Mucosa of descending colon (tissue), 3 donors: ENCODE data around the gene GPR137. TPM values are rescaled to one million over a fixed set of nuclear protein-coding genes. Genes with fewer than 3 reads are reported as not detected.

Experiments
- ATAC-seq: fragments of 200-7000 bp; cut with Tn5 transposase; one replicate; pipeline ENCODE4 v1.9.1; 2020; ENCODE audit warnings: mild to moderate bottlenecking, moderate library complexity
- DNase-seq, 3 donors: peaks; one replicate each; pipeline ENCODE4 v3.0.0-alpha.2; 2020
- H3K36me3 ChIP-seq: fragments of 200-600 bp; one replicate; pipeline ENCODE4 v1.8.0; 2021; ENCODE audit warnings: low read depth, mild to moderate bottlenecking
- H3K4me1 ChIP-seq: fragments of 200-600 bp; one replicate; pipeline ENCODE4 v1.8.0; 2021; ENCODE audit warnings: low read depth, mild to moderate bottlenecking
- H3K4me3 ChIP-seq: fragments of 200-600 bp; one replicate; pipeline ENCODE4 v1.8.0; 2021; ENCODE audit warnings: mild to moderate bottlenecking
- H3K9me3 ChIP-seq: fragments of 200-600 bp; one replicate; pipeline ENCODE4 v1.8.0; 2021; ENCODE audit warnings: mild to moderate bottlenecking
- CTCF ChIP-seq: fragments of 200-600 bp; IDR thresholded peaks from one replicate; pipeline ENCODE4 v1.8.0; 2022; ENCODE audit warnings: antibody characterized with exemption, mild to moderate bottlenecking
- intact Hi-C, 2 donors: fragments of 100-400 bp; cut with DNase I in 1 of 2; cut with micrococcal nuclease in 1 of 2; formaldehyde crosslinking; loops; one replicate each; pipeline versions ENCODE4 v1.11.0 to v1.11.1; 2022; cut with DNase I, micrococcal nuclease
- total RNA-seq, 3 donors: library from RNA; stranded (reverse); fragmentation: NEBNext Ultra II Directional in 2 of 3; extraction: Animal tissue kit (Norgen Biotek cat#: 25700) in 2 of 3; gene quantifications; one replicate each; pipeline versions ENCODE4 v1.2.1 to v1.2.4, GENCODE V29; 2021 to 2023
- donor health status: DM: no; HTN: no; CAD: no; lungs with moderate emphysema.
- donor health status: DM: no; HTN: no; CAD: no.
- donor health status: DM: no; HTN: yes; CAD: no.

Gene GPR137
- total RNA-seq, 3 donors from 2014 or later: 31.2 to 46.7 (median 40.6) TPM

GRCh38 chr11:64239662-64240434, 45.8 kb upstream of the GPR137 start:
- H3K4me1 ChIP-seq: peaks cover 53% of the 10 kb centered on the region
- no peak for TF ChIP-seq CTCF
- no peak overlapping the region for H3K4me3 ChIP-seq
- peak; percentile 3 for ATAC-seq
- H3K36me3 ChIP-seq: no peaks in the 10 kb centered on the region
- intact Hi-C loops: loop anchor here in 1 of 2 donors (10.0 kb wide), 1 partner anchor 55 kb away; the partner anchor contains the start of gene STIP1
- peak; percentile 24 to 70 (median 46) for DNase-seq
- H3K9me3 ChIP-seq: no peaks in the 10 kb centered on the region

GRCh38 chr11:64240435-64241240, 45.0 kb upstream of the GPR137 start, which contains the start of gene FKBP2:
TSS of gene FKBP2 (plus strand) at chr11:64241095. CDS start at chr11:64242388, 1,293 bp downstream.
- Histone ChIP-seq H3K4me1 (peaks cover 50% of the 10 kb centered on the region), H3K4me3 (peak within 1 kb of the TSS; percentile 86), H3K36me3 (no peaks in the 10 kb centered on the region), H3K9me3 (no peaks in the 10 kb centered on the region)
- no peak for TF ChIP-seq CTCF
- ATAC-seq (peak; percentile 69), DNase-seq (peak; percentile 97 to 99 (median 99))
- intact Hi-C loops: loop anchor here in 1 of 2 donors (10.0 kb wide), 1 partner anchor 56 kb away; the partner anchor contains the start of gene STIP1

GRCh38 chr11:64241241-64241490, 44.5 kb upstream of the GPR137 start:
- Histone ChIP-seq H3K4me1 (peaks cover 48% of the 10 kb centered on the region), H3K9me3 (no peaks in the 10 kb centered on the region), H3K4me3 (peak overlapping the region; percentile 20), H3K36me3 (no peaks in the 10 kb centered on the region)
- DNase-seq (peak in 2 of 3 donors; percentile 100), ATAC-seq (peak; percentile 77)
- intact Hi-C loops: loop anchor here in 1 of 2 donors (10.0 kb wide), 1 partner anchor 56 kb away; the partner anchor contains the start of gene STIP1
- no peak for TF ChIP-seq CTCF

GRCh38 chr11:64241491-64242374, 43.9 kb upstream of the GPR137 start:
- DNase-seq (peak in 1 of 3 donors; percentile 99), ATAC-seq (peak; percentile 7)
- Histone ChIP-seq H3K9me3 (no peaks in the 10 kb centered on the region), H3K36me3 (no peaks in the 10 kb centered on the region), H3K4me3 (peak overlapping the region; percentile 86), H3K4me1 (peaks cover 48% of the 10 kb centered on the region)
- TF ChIP-seq CTCF: peak; percentile 23
- intact Hi-C loops: loop anchor here in 1 of 2 donors (10.0 kb wide), 1 partner anchor 57 kb away; the partner anchor contains the start of gene STIP1
